Activated naive CD4-positive, alpha-beta T cell treated with anti-CD3 and anti-CD28 coated beads for 36 hours (primary cell): ENCODE data around the gene CSNK1D. TPM values are rescaled to one million over a fixed set of nuclear protein-coding genes. Genes with fewer than 3 reads are reported as not detected.

Experiments
- CTCF ChIA-PET: fragments of 350-600 bp; sonication (Branson Sonifier 250); formaldehyde crosslinking; loops from one replicate; lab custom pipeline; 2021; ENCODE audit warnings: antibody characterized with exemption; lab: Charles Lee
- DNase-seq: peaks from one replicate; pipeline ENCODE4 v3.0.0-alpha.2; 2020
- H3K27ac Mint-ChIP-seq: one replicate; pipeline ENCODE4 v1.8.0; 2021; ENCODE audit warnings: mild to moderate bottlenecking, mixed read lengths
- H3K27me3 Mint-ChIP-seq: one replicate; pipeline ENCODE4 v1.8.0; 2021; ENCODE audit warnings: low read depth, mixed read lengths
- H3K36me3 Mint-ChIP-seq: one replicate; pipeline ENCODE4 v1.8.0; 2021; ENCODE audit warnings: low read depth, mixed read lengths
- H3K4me1 Mint-ChIP-seq: one replicate; pipeline ENCODE4 v1.8.0; 2021; ENCODE audit warnings: low read depth, mixed read lengths
- H3K4me3 Mint-ChIP-seq: one replicate; pipeline ENCODE4 v1.8.0; 2021; ENCODE audit warnings: mild to moderate bottlenecking, moderate library complexity, mixed read lengths
- H3K9me3 Mint-ChIP-seq: one replicate; pipeline ENCODE4 v1.8.0; 2021; ENCODE audit warnings: mixed read lengths
- intact Hi-C: fragments of 100-400 bp; cut with micrococcal nuclease; formaldehyde crosslinking; loops from one replicate; pipeline ENCODE4 v1.15.1; 2023
- total RNA-seq, 2 experiments: library from RNA; stranded (reverse); gene quantifications; one replicate each; pipeline ENCODE4 v1.2.3, GENCODE V29; 2021

Gene CSNK1D
- total RNA-seq, 2 experiments from 2014 or later, result 99.8 to 100 TPM

DNA sequence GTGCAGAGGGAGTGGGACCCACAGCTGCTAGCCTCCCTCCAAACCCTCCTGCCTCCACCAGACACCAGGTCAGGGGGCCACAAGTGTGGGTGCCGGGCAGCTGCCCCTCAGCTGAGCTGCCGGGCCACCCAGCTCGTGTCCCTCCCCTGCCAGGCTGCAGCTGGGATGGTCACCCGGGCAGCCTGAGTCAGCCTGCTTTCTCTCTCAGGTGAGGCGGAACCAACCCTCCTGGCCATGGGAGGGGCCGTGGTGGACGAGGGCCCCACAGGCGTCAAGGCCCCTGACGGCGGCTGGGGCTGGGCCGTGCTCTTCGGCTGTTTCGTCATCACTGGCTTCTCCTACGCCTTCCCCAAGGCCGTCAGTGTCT, 37.7 kb downstream of the CSNK1D start:
- H3K4me1 Mint-ChIP-seq, result peaks cover 24% of the 10 kb centered on the region
- H3K4me3 Mint-ChIP-seq, result no peak overlapping the region
- peaks cover 6% of the 10 kb centered on the region for H3K36me3 Mint-ChIP-seq
- H3K27ac Mint-ChIP-seq, result no peak overlapping the region
- CTCF ChIA-PET, result interaction anchor here (0.6 to 3.6 kb wide), 21 partner anchors 9 to 363 kb away, joined by 3 to 34 read pairs (median 4); no protein-coding TSS in a partner anchor
- H3K9me3 Mint-ChIP-seq, result no peaks in the 10 kb centered on the region
- no peak for DNase-seq
- no peaks in the 10 kb centered on the region for H3K27me3 Mint-ChIP-seq
- intact Hi-C loops, result loop anchor here (1.0 to 2.0 kb wide), 3 partner anchors 57 to 115 kb away; no protein-coding TSS in a partner anchor

DNA sequence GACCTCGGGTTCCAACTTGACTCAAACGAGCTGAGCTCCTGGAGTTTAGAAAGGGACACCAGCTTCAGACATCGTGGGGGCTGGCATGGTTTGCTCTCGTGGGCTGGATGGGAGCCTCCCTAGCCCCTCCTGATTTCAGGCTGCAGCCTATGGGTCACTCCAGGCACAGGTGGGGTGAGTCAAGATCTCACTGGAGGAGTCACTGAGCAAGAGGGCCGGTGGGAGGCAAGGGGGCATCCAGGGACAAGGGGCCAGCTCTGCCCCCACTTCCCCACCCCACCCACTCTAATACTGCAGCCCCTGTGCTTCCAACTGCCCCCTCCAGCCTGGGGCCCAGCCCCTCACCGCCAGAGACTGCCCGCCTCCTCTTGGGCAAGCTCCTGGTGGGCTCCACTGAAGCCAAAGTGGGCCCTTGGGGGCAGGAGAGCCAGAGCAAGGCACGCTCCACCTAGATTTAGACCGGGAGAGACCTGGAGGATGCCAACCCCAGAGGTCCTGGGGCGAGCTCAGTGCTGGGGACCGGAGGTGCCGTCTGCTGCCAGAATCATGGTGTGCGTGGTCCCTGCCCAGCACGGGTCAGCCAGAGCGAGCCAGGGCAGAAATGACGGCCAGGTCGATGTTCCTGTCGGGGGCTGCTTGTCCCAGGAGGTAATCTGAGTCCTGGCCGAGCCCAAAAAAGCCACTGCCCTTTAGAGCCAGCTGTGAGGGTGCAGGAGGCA, 38.3 kb downstream of the CSNK1D start:
- Mint-ChIP-seq H3K27me3 (no peaks in the 10 kb centered on the region), H3K4me3 (no peak overlapping the region), H3K9me3 (no peaks in the 10 kb centered on the region), H3K27ac (no peak overlapping the region), H3K36me3 (peaks cover 5% of the 10 kb centered on the region), H3K4me1 (peaks cover 20% of the 10 kb centered on the region)
- no peak for DNase-seq
- intact Hi-C loops, result no loop called here
- CTCF ChIA-PET, result interaction anchor here (0.6 to 3.6 kb wide), 15 partner anchors 9 to 302 kb away, joined by 3 to 34 read pairs (median 5); no protein-coding TSS in a partner anchor

- CTCF ChIA-PET, result interaction anchor here (0.6 to 3.6 kb wide), 7 partner anchors 28 to 301 kb away, joined by 3 to 34 read pairs (median 4); no protein-coding TSS in a partner anchor
Measured at GRCh38 chr17:82234211-82235055, 39.1 kb downstream of the CSNK1D start.

DNA sequence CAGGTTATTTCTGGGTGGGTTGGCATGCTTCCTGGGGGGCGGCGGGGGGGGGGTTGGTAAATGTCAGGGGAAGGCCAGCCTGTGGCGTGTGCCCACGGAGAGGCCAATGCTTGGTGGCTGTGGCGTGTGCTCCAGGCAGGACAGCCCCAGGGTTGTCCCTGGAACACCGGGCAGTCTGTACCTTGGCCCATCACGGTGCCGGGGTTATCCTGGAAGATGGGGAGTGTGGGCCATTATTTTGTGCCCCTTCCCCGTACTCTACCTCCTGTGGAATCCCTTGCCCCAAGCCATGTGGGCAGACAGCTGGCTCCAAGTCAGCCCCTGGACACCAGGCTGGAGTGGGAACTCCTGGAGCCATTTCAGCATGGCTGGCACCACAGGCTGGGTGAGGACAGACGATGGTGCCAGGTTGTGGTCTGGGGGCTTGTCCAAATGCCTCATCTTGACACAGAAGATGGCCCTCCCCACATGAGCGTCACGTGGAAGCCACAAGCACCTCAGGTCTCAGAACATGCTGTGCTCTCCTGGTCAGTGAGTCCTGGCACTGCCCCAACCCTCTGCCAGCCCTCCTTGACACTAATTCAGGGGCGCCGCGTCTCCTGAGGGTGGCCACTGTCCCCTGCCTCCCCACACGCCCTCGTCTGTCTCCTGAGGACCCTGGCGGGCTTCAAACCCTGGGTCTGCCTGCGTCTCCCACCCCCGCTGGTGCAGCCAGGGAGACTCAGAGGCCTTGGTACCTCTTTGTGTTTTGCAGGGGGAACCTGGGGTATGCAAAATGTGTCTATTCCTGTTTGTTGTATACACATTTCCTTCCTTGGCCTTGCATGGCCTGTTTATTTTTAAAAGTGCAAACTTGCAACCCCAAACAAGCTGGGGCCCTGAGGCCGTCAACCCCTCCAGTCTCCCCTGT, 40.4 kb downstream of the CSNK1D start:
- DNase-seq, result no peak
- Mint-ChIP-seq H3K4me3 (no peak overlapping the region), H3K27ac (no peak overlapping the region)

More at GRCh38 chr17:82234211-82235055, 39.1 kb downstream of the CSNK1D start:
- intact Hi-C loops, result no loop called here
- DNase-seq, result no peak
- Mint-ChIP-seq H3K4me1 (peaks cover 24% of the 10 kb centered on the region), H3K9me3 (no peaks in the 10 kb centered on the region), H3K27ac (no peak overlapping the region), H3K4me3 (no peak overlapping the region), H3K27me3 (peaks cover 3% of the 10 kb centered on the region), H3K36me3 (peaks cover 5% of the 10 kb centered on the region)

DNA sequence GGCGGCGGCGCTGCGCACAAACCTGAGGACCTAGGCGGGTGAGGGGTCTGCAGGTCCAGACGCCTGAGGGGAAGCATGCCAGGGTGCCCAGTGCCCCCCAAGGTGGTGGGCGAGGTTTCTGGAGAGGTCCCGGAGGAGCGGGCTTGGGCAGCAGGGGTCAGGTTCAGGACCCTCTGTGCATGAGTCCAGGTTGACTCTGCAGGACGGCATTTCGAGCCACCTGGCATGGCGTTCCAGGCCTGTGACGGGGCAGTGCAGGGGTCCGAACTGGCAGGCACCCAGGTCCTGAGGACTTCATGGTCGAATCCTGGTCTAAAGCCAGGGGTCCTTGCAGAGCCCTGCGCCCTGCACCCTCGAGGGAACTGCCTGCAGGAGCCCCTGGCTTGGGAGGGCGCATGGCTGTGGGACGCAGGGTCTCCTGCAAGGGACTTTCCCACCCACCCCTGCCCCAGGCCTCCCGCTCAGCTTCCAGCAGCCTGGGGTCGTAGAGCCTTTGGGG, 41.1 kb downstream of the CSNK1D start:
- Mint-ChIP-seq H3K4me1 (peaks cover 12% of the 10 kb centered on the region), H3K4me3 (no peak overlapping the region), H3K9me3 (no peaks in the 10 kb centered on the region), H3K36me3 (no peaks in the 10 kb centered on the region), H3K27ac (no peak overlapping the region), H3K27me3 (peaks cover 3% of the 10 kb centered on the region)
- no peak for DNase-seq
- CTCF ChIA-PET, result interaction anchor here (1.3 kb wide), 1 partner anchor 9 kb away, joined by 3 read pairs; no protein-coding TSS in a partner anchor
- intact Hi-C loops, result no loop called here

More for the DNA sequence above, 40.4 kb downstream of the CSNK1D start:
- Mint-ChIP-seq H3K4me1 (peaks cover 13% of the 10 kb centered on the region), H3K9me3 (no peaks in the 10 kb centered on the region), H3K27me3 (peaks cover 3% of the 10 kb centered on the region), H3K36me3 (peaks cover 2% of the 10 kb centered on the region)
- CTCF ChIA-PET, result no interaction called here
- intact Hi-C loops, result no loop called here

- Mint-ChIP-seq H3K4me3 (no peak overlapping the region), H3K36me3 (no peaks in the 10 kb centered on the region), H3K4me1 (peaks cover 13% of the 10 kb centered on the region), H3K9me3 (no peaks in the 10 kb centered on the region), H3K27me3 (peaks cover 3% of the 10 kb centered on the region), H3K27ac (no peak overlapping the region)
- CTCF ChIA-PET, result interaction anchor here (1.0 to 1.3 kb wide), 2 partner anchors 9 to 76 kb away, joined by 3 to 4 read pairs; no protein-coding TSS in a partner anchor
- intact Hi-C loops, result no loop called here
- DNase-seq, result no peak
Measured at GRCh38 chr17:82231562-82232321, 41.8 kb downstream of the CSNK1D start.

DNA sequence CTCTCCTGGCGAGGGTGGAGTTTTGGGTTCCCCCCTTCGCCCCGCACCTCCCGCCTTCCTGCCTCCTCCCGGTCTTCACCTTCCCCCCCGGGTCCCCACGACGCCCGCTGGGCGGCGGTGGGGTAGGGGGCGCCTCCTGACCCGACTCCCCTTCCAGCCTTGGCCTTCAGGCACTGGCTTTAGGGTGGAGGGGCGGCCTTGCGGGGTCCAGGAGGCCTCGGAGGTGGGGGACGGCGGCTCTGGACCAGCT, 42.3 kb downstream of the CSNK1D start:
- Mint-ChIP-seq H3K9me3 (no peaks in the 10 kb centered on the region), H3K4me3 (no peak overlapping the region), H3K4me1 (peaks cover 13% of the 10 kb centered on the region), H3K27ac (no peak overlapping the region), H3K36me3 (no peaks in the 10 kb centered on the region), H3K27me3 (peaks cover 3% of the 10 kb centered on the region)
- no peak for DNase-seq
- intact Hi-C loops, result no loop called here
- CTCF ChIA-PET, result interaction anchor here (1.0 to 1.3 kb wide), 2 partner anchors 10 to 76 kb away, joined by 3 to 4 read pairs; no protein-coding TSS in a partner anchor

- no peaks in the 10 kb centered on the region for H3K36me3 Mint-ChIP-seq
- peaks cover 3% of the 10 kb centered on the region for H3K27me3 Mint-ChIP-seq
- DNase-seq, result peak; percentile 44
- CTCF ChIA-PET, result interaction anchor here (1.0 to 1.3 kb wide), 4 partner anchors 8 to 75 kb away, joined by 3 to 4 read pairs (median 3); no protein-coding TSS in a partner anchor
- no peaks in the 10 kb centered on the region for H3K9me3 Mint-ChIP-seq
- no peak overlapping the region for H3K27ac Mint-ChIP-seq
- intact Hi-C loops, result no loop called here
- peaks cover 12% of the 10 kb centered on the region for H3K4me1 Mint-ChIP-seq
- peak overlapping the region; percentile 72 for H3K4me3 Mint-ChIP-seq
Measured at GRCh38 chr17:82230609-82231311, 42.7 kb downstream of the CSNK1D start.

GRCh38 chr17:82229698-82230608, 43.5 kb downstream of the CSNK1D start:
- no peaks in the 10 kb centered on the region for H3K9me3 Mint-ChIP-seq
- H3K36me3 Mint-ChIP-seq, result no peaks in the 10 kb centered on the region
- intact Hi-C loops, result no loop called here
- peak overlapping the region; percentile 72 for H3K4me3 Mint-ChIP-seq
- H3K27ac Mint-ChIP-seq, result peak overlapping the region; percentile 59
- CTCF ChIA-PET, result interaction anchor here (1.0 to 1.3 kb wide), 2 partner anchors 9 to 18 kb away, joined by 3 read pairs; no protein-coding TSS in a partner anchor
- H3K27me3 Mint-ChIP-seq, result peaks cover 3% of the 10 kb centered on the region
- DNase-seq, result no peak
- peaks cover 12% of the 10 kb centered on the region for H3K4me1 Mint-ChIP-seq
